ENCODE results near the gene MET.
"Not testable (repeated sequence)": the region's sequence is repeated elsewhere in the genome, so short reads cannot be mapped to it uniquely, and the experiment has no call there.

MET gene

DNA sequence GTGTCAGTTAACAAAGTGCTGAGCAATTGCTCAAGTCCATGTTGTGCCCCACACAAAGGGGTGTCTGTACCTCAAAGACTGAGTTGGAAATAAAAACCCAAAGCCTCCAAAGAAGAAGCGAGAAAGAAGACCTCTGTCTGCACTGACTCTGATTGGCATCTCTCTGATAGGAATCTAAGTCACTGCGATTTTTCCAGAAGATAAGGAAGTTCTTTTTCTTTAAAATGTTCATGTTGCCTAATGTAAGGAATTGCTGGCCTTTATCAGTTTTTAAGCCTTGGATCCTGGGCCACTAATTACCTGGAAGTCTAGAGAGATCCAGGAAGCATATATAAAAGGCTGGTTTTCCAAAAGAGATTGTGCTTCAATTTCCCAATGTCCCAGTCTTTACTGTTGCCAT is 24.1 kb upstream of the MET start:
- TF ChIP-seq CTCF (IDR thresholded peaks at IDR 0.05; ENCODE audit: insufficient read depth, low read depth, low read length, missing control alignments), result no peak
- H3K4me3 ChIP-seq (ENCODE audit: low read depth, low read length), result no peak overlapping the region

DNA sequence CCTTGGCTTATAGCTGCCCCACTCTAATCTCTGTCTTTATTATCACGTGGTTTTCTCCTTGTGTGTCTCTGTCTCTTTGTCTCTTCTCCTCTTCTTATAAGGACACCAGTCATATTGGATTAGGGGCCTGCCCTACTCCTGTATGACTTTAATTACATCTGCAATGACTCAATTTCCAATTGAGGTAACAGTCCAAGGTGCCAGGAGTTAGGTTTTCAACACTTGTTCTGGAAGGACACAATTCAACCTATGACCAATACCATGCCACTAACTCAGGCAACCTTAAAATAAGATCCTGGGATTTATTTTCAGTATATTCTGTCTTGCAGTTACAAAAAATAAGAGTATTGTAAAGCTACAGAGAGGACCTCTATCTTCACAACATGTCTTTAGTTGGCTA is 21.6 kb upstream of the MET start:
- DNase-seq (ENCODE audit: low read depth), result no peak

More for the DNA sequence above, 24.1 kb upstream of the MET start:
- no peak for DNase-seq (ENCODE audit: low read depth)

DNA sequence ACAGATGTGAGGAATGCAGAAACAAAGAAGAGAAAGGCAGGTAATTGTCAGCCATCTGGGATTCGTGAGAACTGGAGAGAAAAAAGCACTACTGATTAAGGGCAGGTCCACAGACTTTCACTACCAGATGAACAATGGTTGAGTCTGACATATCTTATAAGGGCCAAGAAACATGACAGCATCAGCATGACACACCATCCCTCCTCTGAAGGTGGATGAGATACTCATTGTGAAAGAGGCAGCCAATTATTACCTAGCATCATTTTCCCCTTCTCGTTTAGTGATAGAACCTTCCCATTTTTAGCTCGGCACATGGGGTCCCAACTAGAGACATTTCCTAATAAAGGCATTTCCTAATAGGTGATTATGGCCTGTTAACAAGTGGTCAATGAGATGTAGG is 19.2 kb upstream of the MET start:
- H3K4me3 ChIP-seq (ENCODE audit: low read depth, low read length), result no peak overlapping the region
- no peak for DNase-seq (ENCODE audit: low read depth)

More for the DNA sequence above, 21.6 kb upstream of the MET start:
- TF ChIP-seq CTCF (IDR thresholded peaks at IDR 0.05; ENCODE audit: insufficient read depth, low read depth, low read length, missing control alignments), result no peak
- H3K4me3 ChIP-seq (ENCODE audit: low read depth, low read length), result no peak overlapping the region

GRCh38 chr7:116653204-116653603 is 18.8 kb upstream of the MET start:
- DNase-seq (ENCODE audit: low read depth), result no peak
- TF ChIP-seq CTCF (IDR thresholded peaks at IDR 0.05; ENCODE audit: insufficient read depth, low read depth, low read length, missing control alignments), result no peak
- no peak overlapping the region for H3K4me3 ChIP-seq (ENCODE audit: low read depth, low read length)

More for the DNA sequence above, 19.2 kb upstream of the MET start:
- no peak for TF ChIP-seq CTCF (IDR thresholded peaks at IDR 0.05; ENCODE audit: insufficient read depth, low read depth, low read length, missing control alignments)

DNA sequence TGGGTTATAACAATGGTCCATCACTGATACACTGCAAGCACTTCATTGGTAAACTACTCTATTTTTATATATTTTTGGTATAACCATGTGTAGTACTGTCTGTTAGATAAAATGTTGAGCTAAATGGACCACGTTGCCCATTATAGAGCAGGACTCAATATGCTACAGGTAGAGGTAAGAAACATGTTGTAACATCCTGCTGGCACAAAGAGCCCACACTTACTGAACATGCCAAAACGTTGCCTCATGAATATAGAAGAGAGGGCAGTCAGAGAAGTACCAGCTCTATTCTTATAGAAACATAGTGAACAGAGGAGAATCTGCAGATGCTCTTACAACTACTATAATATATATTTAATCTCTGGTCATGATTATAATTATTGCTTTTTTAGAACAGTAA is 18.4 kb upstream of the MET start:
- DNase-seq (ENCODE audit: low read depth), result no peak
- H3K4me3 ChIP-seq (ENCODE audit: low read depth, low read length), result no peak overlapping the region
- no peak for TF ChIP-seq CTCF (IDR thresholded peaks at IDR 0.05; ENCODE audit: insufficient read depth, low read depth, low read length, missing control alignments)

GRCh38 chr7:116659248-116659647 is 12.7 kb upstream of the MET start:
- not testable (repeated sequence) for DNase-seq (ENCODE audit: low read depth); H3K4me3 ChIP-seq (ENCODE audit: low read depth, low read length)

DNA sequence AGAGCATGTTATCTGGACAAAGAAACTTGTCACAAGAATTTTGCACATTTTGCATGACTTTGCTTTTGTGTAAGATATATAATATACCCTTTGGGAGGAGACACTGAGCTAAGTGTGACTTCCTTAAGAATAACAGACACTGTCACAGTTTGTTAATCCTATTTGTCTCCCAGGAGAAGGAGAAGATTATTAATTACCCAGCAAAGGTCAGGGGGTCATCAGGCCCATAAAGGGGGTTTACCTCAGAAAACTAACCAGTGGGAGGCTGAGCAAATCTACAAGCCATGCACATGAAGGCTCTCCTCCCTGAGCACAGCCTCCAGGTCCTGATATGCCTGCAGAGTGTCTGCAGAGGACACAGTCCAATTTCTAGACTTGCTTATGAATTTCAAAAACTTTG is 10.1 kb upstream of the MET start:
- H3K4me3 ChIP-seq (ENCODE audit: low read depth, low read length), result no peak overlapping the region
- no peak for DNase-seq (ENCODE audit: low read depth)
- TF ChIP-seq CTCF (IDR thresholded peaks at IDR 0.05; ENCODE audit: insufficient read depth, low read depth, low read length, missing control alignments), result no peak
